WTC11 (cell line): ENCODE measurements around the gene SLC16A10. TPM values are rescaled to one million over a fixed set of nuclear protein-coding genes. Genes with fewer than 3 reads are reported as not detected.

Source experiments
- ATAC-seq: fragments of 200-7000 bp; cut with Tn5 transposase; 2 replicates; pipeline ENCODE4 v1.10.0; 2021; ENCODE audit warnings: mild to moderate bottlenecking, moderate library complexity
- CTCF ChIA-PET: fragments of 300-600 bp; sonication (Branson Sonifier 250); formaldehyde crosslinking; loops from one replicate; lab custom pipeline; 2021; ENCODE audit warnings: antibody characterized with exemption; lab: Charles Lee
- POLR2A ChIA-PET: fragments of 350-600 bp; sonication (Branson Sonifier 250); formaldehyde crosslinking; loops from one replicate; lab custom pipeline; 2021; ENCODE audit warnings: antibody characterized with exemption; lab: Charles Lee
- DNase-seq: peaks from one replicate; pipeline ENCODE4 v3.0.0; 2021; ENCODE audit warnings: low spot score
- H3K27ac Mint-ChIP-seq: 2 replicates; pipeline ENCODE4 v1.8.0; 2021; ENCODE audit warnings: mixed read lengths
- H3K27me3 Mint-ChIP-seq: 2 replicates; pipeline ENCODE4 v1.8.0; 2021; ENCODE audit warnings: low read depth, mild to moderate bottlenecking, moderate library complexity, mixed read lengths
- H3K36me3 Mint-ChIP-seq: 2 replicates; pipeline ENCODE4 v1.8.0; 2021; ENCODE audit warnings: mixed read lengths
- H3K4me1 Mint-ChIP-seq: 2 replicates; pipeline ENCODE4 v1.8.0; 2022; ENCODE audit warnings: mixed read lengths
- H3K4me3 Mint-ChIP-seq: 2 replicates; pipeline ENCODE4 v1.8.0; 2021; ENCODE audit warnings: mild to moderate bottlenecking, moderate library complexity, mixed read lengths
- H3K9me3 Mint-ChIP-seq: 2 replicates; pipeline ENCODE4 v1.8.0; 2021; ENCODE audit warnings: mixed read lengths
- ATF3 ChIP-seq: sonication (generic); formaldehyde crosslinking; conservative IDR thresholded peaks from 2 replicates; pipeline ENCODE4 v1.8.1; 2022; ENCODE audit warnings: mild to moderate bottlenecking, missing genetic modification reagents
- ELF4 ChIP-seq: sonication (generic); formaldehyde crosslinking; IDR thresholded peaks from 2 replicates; pipeline ENCODE4 v1.8.1; 2022; ENCODE audit warnings: low read depth, mild to moderate bottlenecking, moderate library complexity, missing genetic modification reagents
- ETV6 ChIP-seq: sonication (generic); formaldehyde crosslinking; IDR thresholded peaks from 2 replicates; pipeline ENCODE4 v1.8.1; 2022; ENCODE audit warnings: mild to moderate bottlenecking, missing genetic modification reagents
- FOXJ3 ChIP-seq: sonication (generic); formaldehyde crosslinking; IDR thresholded peaks from 2 replicates; pipeline ENCODE4 v1.9.0; 2021; ENCODE audit warnings: missing genetic modification reagents, mild to moderate bottlenecking, borderline replicate concordance
- HMGXB4 ChIP-seq: sonication (generic); formaldehyde crosslinking; IDR thresholded peaks from 2 replicates; pipeline ENCODE4 v1.8.1; 2023; ENCODE audit warnings: mild to moderate bottlenecking, moderate library complexity, missing genetic modification reagents
- JAZF1 ChIP-seq: fragments of 250-450 bp; sonication (Bioruptor Pico); IDR thresholded peaks from 2 replicates; pipeline ENCODE4 v1.9.0; 2021; ENCODE audit warnings: moderate library complexity, mild to moderate bottlenecking, inconsistent platforms
- NFATC4 ChIP-seq: fragments of 250-450 bp; sonication (Bioruptor Pico); IDR thresholded peaks from 2 replicates; pipeline ENCODE4 v1.9.0; 2021; ENCODE audit warnings: mild to moderate bottlenecking
- NFYB ChIP-seq: sonication (generic); formaldehyde crosslinking; conservative IDR thresholded peaks from 2 replicates; pipeline ENCODE4 v1.8.0; 2022; ENCODE audit warnings: low read depth, missing genetic modification reagents
- NR2C2 ChIP-seq: sonication (generic); formaldehyde crosslinking; IDR thresholded peaks from 2 replicates; pipeline ENCODE4 v1.8.0; 2022; ENCODE audit warnings: mild to moderate bottlenecking, missing genetic modification reagents
- PREB ChIP-seq: sonication (generic); formaldehyde crosslinking; IDR thresholded peaks from 2 replicates; pipeline ENCODE4 v1.8.1; 2022; ENCODE audit warnings: mild to moderate bottlenecking, missing genetic modification reagents, moderate library complexity, borderline replicate concordance
- SOX15 ChIP-seq: fragments of 250-450 bp; sonication (Bioruptor Pico); IDR thresholded peaks from 2 replicates; pipeline ENCODE4 v1.9.0; 2021; ENCODE audit warnings: mild to moderate bottlenecking
- TEAD1 ChIP-seq: sonication (generic); formaldehyde crosslinking; IDR thresholded peaks from 2 replicates; pipeline ENCODE4 v1.8.0; 2022; ENCODE audit warnings: mild to moderate bottlenecking, missing genetic modification reagents
- ZNF121 ChIP-seq: sonication (generic); formaldehyde crosslinking; IDR thresholded peaks from 2 replicates; pipeline ENCODE4 v1.8.0; 2023; ENCODE audit warnings: missing genetic modification reagents
- ZNF263 ChIP-seq: sonication (generic); formaldehyde crosslinking; IDR thresholded peaks from 2 replicates; pipeline ENCODE4 v1.8.1; 2022; ENCODE audit warnings: low read depth, mild to moderate bottlenecking, moderate library complexity, missing genetic modification reagents
- ZNF423 ChIP-seq: fragments of 250-450 bp; sonication (Bioruptor Pico); IDR thresholded peaks from 2 replicates; pipeline ENCODE4 v2.1.2; 2022; ENCODE audit warnings: mild to moderate bottlenecking, moderate library complexity
- ZNF532 ChIP-seq: fragments of 250-450 bp; sonication (Bioruptor Pico); IDR thresholded peaks from 2 replicates; pipeline ENCODE4 v1.9.0; 2021; ENCODE audit warnings: mild to moderate bottlenecking, borderline replicate concordance
- total RNA-seq: library from RNA; stranded (reverse); gene quantifications from 3 replicates; pipeline ENCODE4 v1.2.3, GENCODE V29; 2021

SLC16A10 gene
- total RNA-seq, 1 experiment from 2014 or later = 18.4 TPM

GRCh38 chr6:111154981-111155380 lies 67.7 kb downstream of the SLC16A10 start (continued):
- TF ChIP-seq ZNF532 (CRISPR knock-in tag) = no peak
- no peak for TF ChIP-seq HMGXB4 (CRISPR knock-in tag)

GRCh38 chr6:111157412-111157811 lies 70.1 kb downstream of the SLC16A10 start:
- no peak for TF ChIP-seq NFATC4 (CRISPR knock-in tag)
- no peak for TF ChIP-seq PREB (CRISPR knock-in tag)
- no peak for TF ChIP-seq NFYB (CRISPR knock-in tag)
- TF ChIP-seq ZNF263 (CRISPR knock-in tag) = no peak
- no peak for TF ChIP-seq TEAD1 (CRISPR knock-in tag)
- TF ChIP-seq FOXJ3 = no peak
- TF ChIP-seq ZNF423 (CRISPR knock-in tag) = no peak
- TF ChIP-seq SOX15 (CRISPR knock-in tag) = no peak
- TF ChIP-seq, all 79 proteins: peak for 0
- H3K27me3 Mint-ChIP-seq = no peaks in the 10 kb centered on the region; the same call in 1 of the 2 replicates
- H3K27ac Mint-ChIP-seq = no peak overlapping the region
- no peaks in the 10 kb centered on the region for H3K4me1 Mint-ChIP-seq
- ATAC-seq (no peak), DNase-seq (no peak)
- ChIA-PET CTCF (interaction anchor here (1.8 kb wide), 1 partner anchor 101 kb away, joined by 6 read pairs; a partner anchor contains a TSS), POLR2A (no interaction called here)
- peaks cover 39% of the 10 kb centered on the region for H3K9me3 Mint-ChIP-seq
- no peak overlapping the region for H3K4me3 Mint-ChIP-seq
- peaks cover 31% of the 10 kb centered on the region for H3K36me3 Mint-ChIP-seq

- POLR2A ChIA-PET = no interaction called here
- Mint-ChIP-seq H3K27ac (no peak overlapping the region), H3K4me3 (no peak overlapping the region), H3K27me3 (no peaks in the 10 kb centered on the region; the same call in 1 of the 2 replicates), H3K4me1 (no peaks in the 10 kb centered on the region), H3K9me3 (peaks cover 55% of the 10 kb centered on the region), H3K36me3 (peaks cover 42% of the 10 kb centered on the region)
- TF ChIP-seq ATF3 (CRISPR knock-in tag) (no peak), ELF4 (CRISPR knock-in tag) (no peak), ZNF263 (CRISPR knock-in tag) (no peak), ETV6 (CRISPR knock-in tag) (no peak), NR2C2 (CRISPR knock-in tag) (no peak), JAZF1 (no peak), ZNF121 (CRISPR knock-in tag) (no peak)
- CTCF ChIA-PET = no interaction called here
- ATAC-seq (no peak), DNase-seq (no peak)
Measured at GRCh38 chr6:111159633-111160032, 72.3 kb downstream of the SLC16A10 start.
